GM21367 (cell line): ENCODE measurements around the gene NBAS.
"Not testable (repeated sequence)": the region's sequence is repeated elsewhere in the genome, so short reads cannot be mapped to it uniquely, and the experiment has no call there.

Source experiments
- ATAC-seq: cut with Tn5 transposase; IDR thresholded peaks from one replicate; pipeline ENCODE4 v1.9.1; 2021; ENCODE audit not compliant: unreplicated experiment

NBAS gene

GRCh38 chr2:15321481-15321880 is 239.7 kb downstream of the NBAS start:
- not testable (repeated sequence) for ATAC-seq

- ATAC-seq = no peak
Observed at GRCh38 chr2:15316370-15316814, 244.7 kb downstream of the NBAS start.

- no peak for ATAC-seq
Observed at GRCh38 chr2:15315411-15315810, 245.7 kb downstream of the NBAS start.

GRCh38 chr2:15313657-15314056 is 247.5 kb downstream of the NBAS start:
- ATAC-seq = peak; percentile 60

- no peak for ATAC-seq
Observed at GRCh38 chr2:15311926-15312325, 249.2 kb downstream of the NBAS start.

- peak; percentile 63 for ATAC-seq
Observed at GRCh38 chr2:15311201-15311907, 249.8 kb downstream of the NBAS start.

- no peak for ATAC-seq
Observed at GRCh38 chr2:15307526-15307925, 253.6 kb downstream of the NBAS start.

GRCh38 chr2:15306706-15307105 is 254.4 kb downstream of the NBAS start:
- no peak for ATAC-seq

- ATAC-seq = no peak
Observed at GRCh38 chr2:15303874-15304273, 257.3 kb downstream of the NBAS start.

- no peak for ATAC-seq
Observed at GRCh38 chr2:15302154-15302553, 259.0 kb downstream of the NBAS start.

GRCh38 chr2:15300624-15301573 is 260.2 kb downstream of the NBAS start:
- no peak for ATAC-seq

GRCh38 chr2:15299904-15300520 is 261.1 kb downstream of the NBAS start:
- ATAC-seq = no peak

GRCh38 chr2:15298770-15299169 is 262.4 kb downstream of the NBAS start:
- no peak for ATAC-seq

GRCh38 chr2:15293262-15293937 is 267.7 kb downstream of the NBAS start:
- ATAC-seq = no peak

- no peak for ATAC-seq
Observed at GRCh38 chr2:15287447-15288184, 273.5 kb downstream of the NBAS start.

- no peak for ATAC-seq
Observed at GRCh38 chr2:15284614-15285013, 276.5 kb downstream of the NBAS start.

- no peak for ATAC-seq
Observed at GRCh38 chr2:15281681-15282080, 279.5 kb downstream of the NBAS start.

- ATAC-seq = no peak
Observed at GRCh38 chr2:15279201-15279876, 281.8 kb downstream of the NBAS start.

- ATAC-seq = no peak
Observed at GRCh38 chr2:15278296-15278695, 282.8 kb downstream of the NBAS start.

- no peak for ATAC-seq
Observed at GRCh38 chr2:15275346-15275745, 285.8 kb downstream of the NBAS start.
